GM23338 (cell line): ENCODE measurements around the gene C6orf15.

Experiments
- CREB1 ChIP-seq: fragments of 250-450 bp; sonication (Bioruptor Pico); IDR thresholded peaks from 2 replicates; pipeline ENCODE4 v1.5.0; 2020; ENCODE audit warnings: low read depth, mild to moderate bottlenecking, moderate library complexity
- CTCF ChIP-seq, 2 experiments: fragments of 200-600 bp in 1 of 2; sonication (generic) in 1 of 2; conservative IDR thresholded peaks; 2 replicates each; pipeline versions ENCODE4 v1.5.1 to v1.6.1; 2016 to 2017; ENCODE audit warnings: antibody characterized with exemption in 2 of 2, low read depth in 2 of 2, mild to moderate bottlenecking in 2 of 2, moderate library complexity in 1 of 2
- EZH2 ChIP-seq: fragments of 200-600 bp; sonication (generic); IDR thresholded peaks from one replicate; pipeline ENCODE4 v1.8.0; 2017; ENCODE audit warnings: antibody characterized with exemption, mild to moderate bottlenecking, low read depth; ENCODE audit not compliant: unreplicated experiment
- EZH2phosphoT487 ChIP-seq: fragments of 200-600 bp; sonication (generic); IDR thresholded peaks from one replicate; pipeline ENCODE4 v1.8.1; 2018; ENCODE audit warnings: antibody characterized with exemption; ENCODE audit not compliant: unreplicated experiment
- JUNB ChIP-seq: IDR thresholded peaks from one replicate; pipeline ENCODE4 v1.6.1; 2016; ENCODE audit warnings: antibody characterized with exemption; ENCODE audit not compliant: unreplicated experiment
- NANOG ChIP-seq: IDR thresholded peaks from 2 replicates; pipeline ENCODE4 v1.6.1; 2016; ENCODE audit warnings: antibody characterized with exemption, borderline replicate concordance
- POLR2AphosphoS5 ChIP-seq: IDR thresholded peaks from 2 replicates; pipeline ENCODE4 v1.6.1; 2016; ENCODE audit warnings: antibody characterized with exemption, low read depth
- STAT1 ChIP-seq: IDR thresholded peaks from one replicate; pipeline ENCODE4 v1.6.1; 2016; ENCODE audit warnings: antibody characterized with exemption; ENCODE audit not compliant: unreplicated experiment
- ZNF114 ChIP-seq: fragments of 250-450 bp; sonication (Bioruptor Pico); IDR thresholded peaks from 2 replicates; pipeline ENCODE4 v1.5.0; 2020; ENCODE audit warnings: mild to moderate bottlenecking, moderate library complexity
- ZNF331 ChIP-seq: fragments of 250-450 bp; sonication (Bioruptor Pico); IDR thresholded peaks from 2 replicates; pipeline ENCODE4 v1.5.0; 2020; ENCODE audit warnings: low read depth, mild to moderate bottlenecking, moderate library complexity
- TF ChIP-seq, protein P1 (sequence below): IDR thresholded peaks from 2 replicates; pipeline ENCODE4 v1.6.1; 2016; ENCODE audit warnings: antibody characterized with exemption
- TF ChIP-seq, protein P2 (sequence below): fragments of 250-450 bp; sonication (Bioruptor Pico); IDR thresholded peaks from 2 replicates; pipeline ENCODE4 v1.5.0; 2020; ENCODE audit warnings: mild to moderate bottlenecking, moderate library complexity
- TF ChIP-seq, protein P3 (sequence below): IDR thresholded peaks from one replicate; pipeline ENCODE4 v1.6.1; 2018; ENCODE audit warnings: antibody characterized with exemption; ENCODE audit not compliant: unreplicated experiment

DNA sequence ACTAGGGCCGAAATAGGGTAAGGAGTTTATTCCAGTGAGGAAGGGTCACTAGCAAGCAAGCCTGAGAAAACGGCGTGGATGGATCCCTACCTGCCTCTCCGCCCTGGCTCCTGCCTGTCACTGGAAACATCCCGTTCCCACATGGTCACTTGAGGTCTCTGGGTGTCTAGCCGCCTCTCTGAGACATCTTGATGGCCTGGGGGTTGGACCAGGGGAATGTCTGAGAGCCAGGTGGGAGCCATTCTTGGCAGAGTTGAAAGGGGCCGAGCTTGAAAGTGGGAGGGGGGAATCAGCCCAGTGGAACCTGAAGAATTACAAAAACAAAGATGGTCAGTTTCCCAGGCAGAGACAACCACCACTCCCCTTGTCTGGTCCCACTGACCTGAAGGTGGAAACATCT, 44.3 kb upstream of the C6orf15 start:
- TF ChIP-seq CTCF (conservative IDR thresholded peaks at IDR 0.05; ENCODE audit: low read depth in 2 of 2) (no peak), EZH2 (no peak), POLR2AphosphoS5 (no peak), EZH2phosphoT487 (no peak), JUNB (no peak), CREB1 (CRISPR knock-in tag) (no peak), ZNF114 (CRISPR knock-in tag) (no peak), ZNF331 (CRISPR knock-in tag) (no peak), STAT1 (no peak), NANOG (no peak)
- TF ChIP-seq, protein P1, sequence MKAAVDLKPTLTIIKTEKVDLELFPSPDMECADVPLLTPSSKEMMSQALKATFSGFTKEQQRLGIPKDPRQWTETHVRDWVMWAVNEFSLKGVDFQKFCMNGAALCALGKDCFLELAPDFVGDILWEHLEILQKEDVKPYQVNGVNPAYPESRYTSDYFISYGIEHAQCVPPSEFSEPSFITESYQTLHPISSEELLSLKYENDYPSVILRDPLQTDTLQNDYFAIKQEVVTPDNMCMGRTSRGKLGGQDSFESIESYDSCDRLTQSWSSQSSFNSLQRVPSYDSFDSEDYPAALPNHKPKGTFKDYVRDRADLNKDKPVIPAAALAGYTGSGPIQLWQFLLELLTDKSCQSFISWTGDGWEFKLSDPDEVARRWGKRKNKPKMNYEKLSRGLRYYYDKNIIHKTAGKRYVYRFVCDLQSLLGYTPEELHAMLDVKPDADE = no peak
- TF ChIP-seq, protein P2, sequence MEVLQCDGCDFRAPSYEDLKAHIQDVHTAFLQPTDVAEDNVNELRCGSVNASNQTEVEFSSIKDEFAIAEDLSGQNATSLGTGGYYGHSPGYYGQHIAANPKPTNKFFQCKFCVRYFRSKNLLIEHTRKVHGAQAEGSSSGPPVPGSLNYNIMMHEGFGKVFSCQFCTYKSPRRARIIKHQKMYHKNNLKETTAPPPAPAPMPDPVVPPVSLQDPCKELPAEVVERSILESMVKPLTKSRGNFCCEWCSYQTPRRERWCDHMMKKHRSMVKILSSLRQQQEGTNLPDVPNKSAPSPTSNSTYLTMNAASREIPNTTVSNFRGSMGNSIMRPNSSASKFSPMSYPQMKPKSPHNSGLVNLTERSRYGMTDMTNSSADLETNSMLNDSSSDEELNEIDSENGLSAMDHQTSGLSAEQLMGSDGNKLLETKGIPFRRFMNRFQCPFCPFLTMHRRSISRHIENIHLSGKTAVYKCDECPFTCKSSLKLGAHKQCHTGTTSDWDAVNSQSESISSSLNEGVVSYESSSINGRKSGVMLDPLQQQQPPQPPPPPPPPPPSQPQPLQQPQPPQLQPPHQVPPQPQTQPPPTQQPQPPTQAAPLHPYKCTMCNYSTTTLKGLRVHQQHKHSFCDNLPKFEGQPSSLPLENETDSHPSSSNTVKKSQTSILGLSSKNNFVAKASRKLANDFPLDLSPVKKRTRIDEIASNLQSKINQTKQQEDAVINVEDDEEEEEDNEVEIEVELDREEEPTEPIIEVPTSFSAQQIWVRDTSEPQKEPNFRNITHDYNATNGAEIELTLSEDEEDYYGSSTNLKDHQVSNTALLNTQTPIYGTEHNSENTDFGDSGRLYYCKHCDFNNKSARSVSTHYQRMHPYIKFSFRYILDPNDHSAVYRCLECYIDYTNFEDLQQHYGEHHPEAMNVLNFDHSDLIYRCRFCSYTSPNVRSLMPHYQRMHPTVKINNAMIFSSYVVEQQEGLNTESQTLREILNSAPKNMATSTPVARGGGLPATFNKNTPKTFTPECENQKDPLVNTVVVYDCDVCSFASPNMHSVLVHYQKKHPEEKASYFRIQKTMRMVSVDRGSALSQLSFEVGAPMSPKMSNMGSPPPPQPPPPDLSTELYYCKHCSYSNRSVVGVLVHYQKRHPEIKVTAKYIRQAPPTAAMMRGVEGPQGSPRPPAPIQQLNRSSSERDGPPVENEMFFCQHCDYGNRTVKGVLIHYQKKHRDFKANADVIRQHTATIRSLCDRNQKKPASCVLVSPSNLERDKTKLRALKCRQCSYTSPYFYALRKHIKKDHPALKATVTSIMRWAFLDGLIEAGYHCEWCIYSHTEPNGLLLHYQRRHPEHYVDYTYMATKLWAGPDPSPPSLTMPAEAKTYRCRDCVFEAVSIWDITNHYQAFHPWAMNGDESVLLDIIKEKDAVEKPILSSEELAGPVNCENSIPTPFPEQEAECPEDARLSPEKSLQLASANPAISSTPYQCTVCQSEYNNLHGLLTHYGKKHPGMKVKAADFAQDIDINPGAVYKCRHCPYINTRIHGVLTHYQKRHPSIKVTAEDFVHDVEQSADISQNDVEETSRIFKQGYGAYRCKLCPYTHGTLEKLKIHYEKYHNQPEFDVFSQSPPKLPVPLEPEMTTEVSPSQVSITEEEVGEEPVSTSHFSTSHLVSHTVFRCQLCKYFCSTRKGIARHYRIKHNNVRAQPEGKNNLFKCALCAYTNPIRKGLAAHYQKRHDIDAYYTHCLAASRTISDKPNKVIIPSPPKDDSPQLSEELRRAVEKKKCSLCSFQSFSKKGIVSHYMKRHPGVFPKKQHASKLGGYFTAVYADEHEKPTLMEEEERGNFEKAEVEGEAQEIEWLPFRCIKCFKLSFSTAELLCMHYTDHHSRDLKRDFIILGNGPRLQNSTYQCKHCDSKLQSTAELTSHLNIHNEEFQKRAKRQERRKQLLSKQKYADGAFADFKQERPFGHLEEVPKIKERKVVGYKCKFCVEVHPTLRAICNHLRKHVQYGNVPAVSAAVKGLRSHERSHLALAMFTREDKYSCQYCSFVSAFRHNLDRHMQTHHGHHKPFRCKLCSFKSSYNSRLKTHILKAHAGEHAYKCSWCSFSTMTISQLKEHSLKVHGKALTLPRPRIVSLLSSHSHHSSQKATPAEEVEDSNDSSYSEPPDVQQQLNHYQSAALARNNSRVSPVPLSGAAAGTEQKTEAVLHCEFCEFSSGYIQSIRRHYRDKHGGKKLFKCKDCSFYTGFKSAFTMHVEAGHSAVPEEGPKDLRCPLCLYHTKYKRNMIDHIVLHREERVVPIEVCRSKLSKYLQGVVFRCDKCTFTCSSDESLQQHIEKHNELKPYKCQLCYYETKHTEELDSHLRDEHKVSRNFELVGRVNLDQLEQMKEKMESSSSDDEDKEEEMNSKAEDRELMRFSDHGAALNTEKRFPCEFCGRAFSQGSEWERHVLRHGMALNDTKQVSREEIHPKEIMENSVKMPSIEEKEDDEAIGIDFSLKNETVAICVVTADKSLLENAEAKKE (CRISPR knock-in tag) = no peak
- TF ChIP-seq, protein P3, sequence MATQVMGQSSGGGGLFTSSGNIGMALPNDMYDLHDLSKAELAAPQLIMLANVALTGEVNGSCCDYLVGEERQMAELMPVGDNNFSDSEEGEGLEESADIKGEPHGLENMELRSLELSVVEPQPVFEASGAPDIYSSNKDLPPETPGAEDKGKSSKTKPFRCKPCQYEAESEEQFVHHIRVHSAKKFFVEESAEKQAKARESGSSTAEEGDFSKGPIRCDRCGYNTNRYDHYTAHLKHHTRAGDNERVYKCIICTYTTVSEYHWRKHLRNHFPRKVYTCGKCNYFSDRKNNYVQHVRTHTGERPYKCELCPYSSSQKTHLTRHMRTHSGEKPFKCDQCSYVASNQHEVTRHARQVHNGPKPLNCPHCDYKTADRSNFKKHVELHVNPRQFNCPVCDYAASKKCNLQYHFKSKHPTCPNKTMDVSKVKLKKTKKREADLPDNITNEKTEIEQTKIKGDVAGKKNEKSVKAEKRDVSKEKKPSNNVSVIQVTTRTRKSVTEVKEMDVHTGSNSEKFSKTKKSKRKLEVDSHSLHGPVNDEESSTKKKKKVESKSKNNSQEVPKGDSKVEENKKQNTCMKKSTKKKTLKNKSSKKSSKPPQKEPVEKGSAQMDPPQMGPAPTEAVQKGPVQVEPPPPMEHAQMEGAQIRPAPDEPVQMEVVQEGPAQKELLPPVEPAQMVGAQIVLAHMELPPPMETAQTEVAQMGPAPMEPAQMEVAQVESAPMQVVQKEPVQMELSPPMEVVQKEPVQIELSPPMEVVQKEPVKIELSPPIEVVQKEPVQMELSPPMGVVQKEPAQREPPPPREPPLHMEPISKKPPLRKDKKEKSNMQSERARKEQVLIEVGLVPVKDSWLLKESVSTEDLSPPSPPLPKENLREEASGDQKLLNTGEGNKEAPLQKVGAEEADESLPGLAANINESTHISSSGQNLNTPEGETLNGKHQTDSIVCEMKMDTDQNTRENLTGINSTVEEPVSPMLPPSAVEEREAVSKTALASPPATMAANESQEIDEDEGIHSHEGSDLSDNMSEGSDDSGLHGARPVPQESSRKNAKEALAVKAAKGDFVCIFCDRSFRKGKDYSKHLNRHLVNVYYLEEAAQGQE = no peak
